GM19397 (cell line): ENCODE data around the gene PAK3.

Experiments
- ATAC-seq: cut with Tn5 transposase; IDR thresholded peaks from one replicate; pipeline ENCODE4 v1.9.1; 2021; ENCODE audit warnings: mild to moderate bottlenecking, moderate library complexity; ENCODE audit not compliant: unreplicated experiment

PAK3 gene

DNA sequence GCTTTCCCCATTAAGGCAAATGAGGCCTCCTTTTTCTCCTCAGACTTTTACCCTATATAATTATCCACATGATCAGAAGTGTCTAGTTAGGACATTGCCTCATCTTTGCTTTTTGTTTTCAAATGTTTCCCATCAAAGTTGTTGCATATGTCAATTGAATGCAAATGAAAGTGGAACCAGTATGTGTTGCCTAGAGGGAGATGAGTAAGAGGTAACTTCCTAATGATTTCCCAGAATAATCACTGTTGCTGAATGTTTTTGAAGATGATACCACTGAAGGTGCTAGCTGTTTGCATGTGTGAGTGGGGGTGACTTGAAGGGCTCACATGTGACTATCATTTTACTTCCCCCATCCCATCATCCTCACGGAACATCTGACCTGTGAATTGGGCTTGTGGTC, 33.9 kb downstream of the PAK3 start:
- no peak for ATAC-seq

DNA sequence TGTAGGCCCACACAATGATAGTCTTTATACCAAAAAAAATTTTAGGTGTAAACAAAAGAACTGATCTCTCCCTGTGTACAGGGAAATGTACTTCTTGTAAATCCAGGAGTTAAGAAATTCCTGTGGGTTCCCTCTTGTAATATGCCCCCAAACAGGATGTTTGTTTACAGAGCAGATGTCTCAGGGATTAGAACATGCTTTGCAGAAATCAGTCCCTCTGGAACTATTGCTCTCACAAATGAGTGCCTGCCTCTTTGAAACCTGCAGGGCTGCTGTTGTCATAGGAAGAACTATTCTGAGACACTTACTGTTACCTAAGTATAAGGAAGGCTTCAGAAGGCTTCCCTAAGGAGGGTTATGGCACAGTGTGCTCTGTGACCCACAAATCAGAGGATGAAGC, 35.6 kb downstream of the PAK3 start:
- no peak for ATAC-seq

DNA sequence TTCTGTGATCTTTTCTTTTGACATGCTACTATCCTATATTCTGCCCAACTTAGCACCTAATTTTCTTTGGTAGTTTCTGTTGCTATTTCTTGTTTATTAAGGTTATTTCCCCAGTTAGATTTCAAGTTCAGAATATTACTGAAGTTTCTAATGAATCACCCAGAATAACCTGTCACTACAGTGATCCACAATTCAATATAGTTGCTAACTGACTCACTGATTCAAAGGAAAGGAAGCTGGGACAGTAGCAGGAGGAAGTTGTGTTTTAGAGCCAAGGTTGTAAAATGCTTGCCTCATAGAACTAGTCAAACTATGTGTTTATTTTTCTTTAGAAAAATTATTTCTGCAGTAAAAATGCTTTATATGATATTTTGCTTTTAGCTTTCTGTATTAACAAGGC, 37.4 kb downstream of the PAK3 start:
- no peak for ATAC-seq

DNA sequence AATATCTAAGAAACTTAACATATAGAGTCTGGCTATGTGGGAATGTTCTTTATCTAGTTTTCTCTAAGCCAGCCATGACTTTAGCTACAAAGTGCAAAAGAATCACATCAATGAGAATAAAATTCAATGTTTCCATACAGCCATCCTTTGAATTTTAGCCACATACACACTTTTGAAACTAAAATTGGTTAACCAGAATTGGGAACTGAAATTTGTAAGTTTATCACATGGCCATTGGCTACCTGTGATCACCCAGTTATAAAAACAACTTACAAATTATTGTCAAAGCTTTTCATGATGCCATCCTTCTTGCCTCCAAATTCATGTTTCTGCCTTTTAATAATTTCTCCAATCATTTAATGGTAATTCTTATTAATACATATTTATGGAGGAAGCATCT, 49.9 kb downstream of the PAK3 start:
- no peak for ATAC-seq

DNA sequence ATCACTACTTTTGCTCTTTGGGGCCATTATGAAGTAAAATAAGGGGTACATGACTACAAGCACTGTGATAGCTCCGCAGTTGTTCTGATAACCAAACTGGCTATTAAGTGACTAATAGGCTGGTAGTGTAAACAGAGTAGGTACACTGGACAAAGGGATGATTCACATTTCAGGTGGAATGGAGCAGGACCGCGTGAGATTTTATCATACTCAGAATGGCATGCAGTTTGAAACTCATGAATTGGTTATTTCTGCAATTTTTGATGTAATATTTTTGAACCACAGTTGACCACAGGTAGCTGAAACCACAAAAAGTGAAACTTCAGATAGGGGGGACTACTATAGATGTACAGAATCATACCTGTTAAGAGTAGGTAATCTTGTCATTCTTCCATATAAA, 55.8 kb downstream of the PAK3 start:
- no peak for ATAC-seq

DNA sequence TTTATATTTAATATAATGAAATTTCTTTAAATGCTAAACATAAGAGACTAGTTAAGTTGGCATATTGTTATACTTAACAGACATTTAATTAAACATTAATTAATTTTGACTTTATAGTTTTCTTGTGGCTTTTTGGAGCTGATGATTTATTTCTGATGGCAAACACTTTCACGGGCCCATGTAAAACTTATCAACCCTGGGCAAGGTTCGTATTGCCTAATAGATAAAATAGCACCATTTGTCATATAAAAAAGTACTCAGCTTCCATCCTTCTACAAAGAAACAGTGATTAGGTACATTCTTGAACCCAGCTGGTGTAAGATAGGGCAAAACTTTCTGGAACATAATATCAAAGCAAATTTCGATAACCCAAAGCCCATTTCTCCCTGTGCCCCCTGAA, 63.2 kb downstream of the PAK3 start:
- no peak for ATAC-seq

DNA sequence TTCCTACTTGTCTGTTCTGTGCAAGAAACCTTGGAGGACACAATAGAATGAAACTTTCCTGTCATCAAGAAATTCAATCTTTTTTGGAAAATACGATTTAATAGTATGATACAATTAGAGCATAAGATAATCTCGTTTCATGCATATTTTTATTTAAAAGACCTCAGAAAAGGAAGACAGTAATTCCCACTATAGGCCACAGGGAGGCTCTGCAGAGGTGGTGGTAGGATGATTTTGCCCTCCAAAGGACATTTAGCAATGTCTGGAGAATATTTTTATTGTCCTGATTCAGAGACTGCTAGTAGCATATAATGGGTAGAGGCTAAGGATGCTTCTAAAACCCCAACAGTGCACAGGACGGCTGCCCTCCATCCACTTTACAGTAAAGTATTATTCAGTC, 68.7 kb downstream of the PAK3 start:
- ATAC-seq: no peak

DNA sequence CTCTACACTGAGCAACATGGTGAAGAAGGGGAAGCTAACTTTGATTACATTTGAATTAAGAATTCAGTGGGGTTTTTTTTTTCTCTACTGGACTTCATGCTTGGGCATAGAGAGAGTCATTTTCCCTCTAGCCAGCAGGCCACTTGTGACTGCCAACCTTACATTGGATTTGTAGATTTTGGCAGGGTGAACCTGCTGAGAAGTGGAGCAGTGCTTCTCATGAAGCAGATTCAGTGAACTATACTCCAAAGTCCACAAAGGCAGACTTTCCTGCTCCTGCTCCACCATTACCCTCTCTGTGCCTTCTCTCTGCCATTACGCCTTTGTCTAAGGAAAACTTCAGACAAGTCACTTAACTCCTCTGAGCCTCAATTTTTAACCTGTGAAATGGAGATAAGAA, 69.9 kb downstream of the PAK3 start:
- ATAC-seq: no peak

DNA sequence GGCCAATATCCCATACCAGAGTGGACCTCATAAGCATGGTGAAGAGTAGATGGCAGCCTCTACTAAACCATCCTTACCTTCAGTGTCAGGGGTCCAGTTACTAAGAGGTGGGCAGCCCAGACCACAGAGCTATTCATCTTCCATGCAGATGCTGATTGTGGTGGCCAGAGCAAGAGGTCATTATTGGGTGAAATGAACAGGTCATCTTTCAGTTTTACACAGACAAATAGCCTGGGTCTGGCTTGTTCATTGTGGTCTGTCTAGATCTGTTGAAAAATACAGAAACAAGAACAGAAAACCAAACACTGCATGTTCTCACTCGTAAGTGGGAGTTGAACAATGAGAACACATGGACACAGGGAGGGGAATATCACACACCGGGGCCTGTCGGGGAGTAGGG, 71.3 kb downstream of the PAK3 start:
- ATAC-seq: no peak

DNA sequence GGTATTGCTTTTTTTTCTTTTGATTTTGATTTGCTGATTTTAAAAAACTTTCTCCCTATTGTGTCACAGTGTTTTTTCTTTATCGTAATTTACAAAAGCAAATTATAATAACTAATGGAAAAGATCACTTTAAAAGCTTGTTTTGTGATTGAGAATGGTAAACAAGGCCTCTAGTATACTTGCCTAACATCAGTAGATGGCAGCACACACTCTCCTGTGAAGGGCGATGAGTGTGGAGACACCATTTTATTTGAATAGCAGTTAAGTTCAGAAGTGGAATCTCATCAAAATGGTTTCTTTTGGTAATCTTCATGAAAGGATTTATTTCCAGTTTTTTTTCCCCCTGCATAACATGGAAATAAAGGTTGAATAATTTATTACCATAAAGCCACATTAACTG, 72.3 kb downstream of the PAK3 start:
- ATAC-seq: no peak

DNA sequence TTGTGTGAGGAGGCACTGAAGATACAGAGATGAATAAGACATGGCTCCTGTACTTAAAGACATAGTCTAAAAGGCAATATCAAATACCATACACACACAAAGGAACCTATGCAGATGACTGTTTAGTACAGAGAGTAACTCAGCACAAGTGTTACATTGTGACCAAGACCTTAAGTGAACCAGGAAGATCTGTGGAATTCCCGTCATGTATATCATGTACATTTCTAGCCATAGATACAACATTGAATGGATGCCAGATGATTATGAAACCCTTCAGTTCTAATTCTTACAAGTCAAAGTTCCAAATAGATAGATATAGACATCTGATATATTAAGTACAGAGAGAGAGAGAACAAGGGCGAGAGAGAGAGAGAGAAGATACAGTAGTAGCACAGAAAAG, 73.2 kb downstream of the PAK3 start:
- ATAC-seq: no peak

DNA sequence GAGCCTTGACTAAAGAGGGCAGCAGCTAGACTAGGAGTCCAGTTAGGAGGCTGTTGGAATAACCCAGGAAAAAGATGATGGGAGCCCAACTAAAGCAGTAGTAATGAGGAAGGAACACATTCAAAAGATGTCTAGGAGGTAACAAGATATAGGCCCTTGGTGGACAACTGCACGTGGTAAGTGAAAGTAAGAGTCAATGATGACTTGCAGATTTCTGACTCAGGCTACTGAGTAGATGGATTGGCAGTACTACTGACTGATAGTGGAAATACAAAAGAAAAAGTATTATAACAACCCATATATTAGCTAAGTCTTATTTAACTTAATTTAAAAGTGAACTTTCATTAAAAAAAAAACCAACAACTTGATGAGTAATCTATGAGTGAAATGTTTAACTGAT, 74.0 kb downstream of the PAK3 start:
- no peak for ATAC-seq

DNA sequence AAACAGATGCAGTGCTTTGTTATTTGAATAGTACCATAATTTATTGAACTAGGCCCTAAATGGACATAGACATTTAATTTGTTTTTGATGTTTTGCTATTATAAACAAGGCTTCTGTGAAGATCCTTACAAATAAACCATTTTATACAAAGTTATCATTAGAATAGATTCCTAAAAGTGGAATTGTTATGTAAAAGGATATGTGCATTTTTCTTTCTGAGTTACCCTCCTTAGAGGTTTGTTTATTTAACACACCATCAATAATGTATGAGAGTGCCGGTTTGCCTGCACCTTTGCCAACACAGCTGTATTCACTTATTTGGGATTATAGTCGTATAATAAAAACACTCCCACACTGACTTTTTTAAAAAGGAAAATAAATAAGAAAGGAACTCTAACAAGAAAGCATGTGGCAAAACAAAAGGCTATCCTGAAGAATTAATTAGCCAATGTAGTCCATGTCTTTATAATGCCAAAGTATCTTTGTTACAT, 84.8 kb downstream of the PAK3 start:
- ATAC-seq: no peak

DNA sequence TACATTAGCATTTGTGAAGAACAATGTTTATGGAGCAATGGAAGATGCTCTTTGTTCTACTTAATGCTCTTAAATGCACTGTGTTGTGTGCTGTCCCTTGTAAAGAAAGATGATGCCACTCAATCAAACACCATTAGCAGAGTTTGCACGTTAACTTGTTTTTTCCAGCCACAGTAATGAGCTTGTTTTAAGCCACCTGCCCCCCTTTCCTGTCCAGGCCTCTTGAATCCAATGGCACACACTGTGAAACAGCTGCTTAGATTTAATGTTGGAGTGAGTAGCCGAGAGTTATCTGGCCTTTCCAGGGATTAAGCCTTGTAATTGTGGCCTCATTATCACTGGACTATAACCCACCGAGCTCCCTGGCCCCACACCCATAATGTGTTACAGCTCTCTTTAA, 86.0 kb downstream of the PAK3 start:
- no peak for ATAC-seq

DNA sequence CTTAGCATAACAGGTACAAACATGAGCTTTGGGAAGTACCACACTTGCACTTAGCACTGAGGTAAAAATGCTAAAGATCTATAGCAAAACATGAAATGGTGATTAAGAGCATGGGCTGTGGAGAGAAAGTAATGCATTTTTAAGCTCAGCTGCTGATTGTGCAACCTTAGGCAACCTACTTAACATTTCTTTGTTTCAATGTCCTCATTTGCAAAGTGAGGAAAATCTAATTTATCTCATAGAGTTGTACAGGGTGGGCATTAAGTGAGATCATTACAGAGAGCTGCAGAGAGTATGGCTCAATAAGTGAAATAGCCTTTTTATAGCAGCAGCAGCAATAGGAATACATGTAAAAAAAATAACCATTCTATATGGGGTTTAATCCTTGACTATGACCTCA, 87.0 kb downstream of the PAK3 start:
- no peak for ATAC-seq

DNA sequence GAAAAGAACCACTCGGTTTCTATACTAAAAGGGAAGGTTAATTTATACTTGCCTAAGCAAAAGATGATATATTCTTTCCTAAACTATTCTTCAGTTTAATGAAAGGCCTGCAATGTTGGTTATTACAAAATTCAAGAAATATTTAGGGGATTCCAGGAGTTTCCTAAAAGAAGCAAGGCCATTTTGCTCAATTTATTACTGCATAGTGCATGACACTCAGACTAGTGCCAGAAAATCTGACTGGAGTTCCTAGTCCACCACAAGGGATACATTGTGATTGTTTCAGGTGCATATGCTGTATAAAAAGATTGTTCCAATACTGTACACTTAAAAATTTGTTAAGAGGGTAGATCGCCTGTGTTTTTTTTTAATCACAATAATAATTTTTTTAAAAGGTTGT, 95.6 kb downstream of the PAK3 start:
- no peak for ATAC-seq

DNA sequence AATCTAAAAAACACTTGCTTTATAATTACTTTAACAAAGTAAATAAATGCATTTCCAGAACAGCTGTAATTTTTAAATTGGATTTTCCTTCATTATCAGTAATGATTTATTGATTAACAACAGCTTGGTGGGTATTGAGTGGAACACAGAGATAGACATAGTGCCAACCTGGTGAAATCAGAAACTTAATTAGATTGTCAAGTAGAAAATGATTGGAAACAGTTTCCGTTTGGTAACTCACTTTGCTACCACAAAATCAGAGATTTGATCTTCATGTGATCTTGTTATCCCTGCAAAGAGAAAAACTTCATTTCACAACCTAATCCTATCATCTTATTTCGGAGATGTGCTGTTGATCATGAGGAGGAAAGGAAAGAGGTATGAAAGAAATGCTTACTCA, 103.5 kb downstream of the PAK3 start:
- no peak for ATAC-seq

DNA sequence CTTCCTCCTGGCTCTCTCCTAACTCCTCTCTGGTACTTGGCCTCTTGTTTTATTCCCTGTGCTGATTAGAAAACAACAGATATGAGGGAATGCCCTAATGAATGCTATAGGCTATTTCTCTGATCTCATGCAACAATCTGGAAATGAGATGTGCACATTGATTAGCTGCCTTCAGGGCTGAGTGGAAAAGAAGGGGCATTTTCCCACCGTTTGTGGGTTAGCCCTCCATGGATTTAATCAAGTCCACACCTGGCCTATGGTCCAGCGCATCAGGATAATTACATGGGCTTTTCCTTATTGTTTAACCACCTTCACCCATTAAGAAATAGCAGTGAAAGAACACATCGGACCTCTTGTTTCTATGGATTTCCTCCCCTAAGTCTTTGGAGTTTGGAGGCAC, 104.3 kb downstream of the PAK3 start:
- ATAC-seq: no peak

DNA sequence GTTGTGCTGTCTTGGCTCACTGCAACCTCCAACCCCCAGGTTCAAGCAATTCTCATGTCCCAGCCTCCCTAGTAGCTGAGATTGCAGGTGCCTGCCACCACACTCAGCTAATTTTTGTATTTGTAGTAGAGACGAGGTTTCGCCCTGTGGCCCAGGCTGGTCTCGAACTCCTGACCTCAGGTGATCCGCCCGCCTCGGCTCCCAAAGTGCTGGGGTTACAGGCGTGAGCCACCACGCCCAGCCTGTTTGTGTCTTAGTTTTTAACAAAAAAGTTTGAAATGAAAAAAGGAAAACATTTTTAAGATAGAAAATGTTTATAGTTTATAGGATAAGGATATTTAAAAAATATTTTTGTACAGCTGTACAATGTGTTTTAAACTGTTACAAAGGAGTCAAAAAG, 111.9 kb downstream of the PAK3 start:
- ATAC-seq: no peak

DNA sequence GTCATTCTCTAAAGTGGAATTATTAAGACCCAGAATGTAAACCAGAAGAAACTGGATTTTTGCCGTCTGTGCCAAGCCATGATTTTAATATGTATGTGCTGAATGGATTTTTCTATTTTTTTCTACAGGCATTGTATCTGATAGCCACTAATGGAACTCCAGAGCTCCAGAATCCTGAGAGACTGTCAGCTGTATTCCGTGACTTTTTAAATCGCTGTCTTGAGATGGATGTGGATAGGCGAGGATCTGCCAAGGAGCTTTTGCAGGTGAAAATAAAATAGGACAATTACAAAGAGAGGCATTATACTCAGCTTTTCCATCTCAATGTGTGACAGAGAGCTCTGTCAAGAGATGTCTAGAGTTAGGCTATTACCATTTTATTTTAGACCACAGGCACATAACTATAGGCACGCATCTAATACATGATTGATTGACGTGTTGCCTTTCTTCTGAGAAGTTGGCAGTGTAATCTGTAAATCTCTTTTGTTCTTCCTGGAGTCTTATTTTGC, 120.4 kb downstream of the PAK3 start:
- no peak for ATAC-seq

DNA sequence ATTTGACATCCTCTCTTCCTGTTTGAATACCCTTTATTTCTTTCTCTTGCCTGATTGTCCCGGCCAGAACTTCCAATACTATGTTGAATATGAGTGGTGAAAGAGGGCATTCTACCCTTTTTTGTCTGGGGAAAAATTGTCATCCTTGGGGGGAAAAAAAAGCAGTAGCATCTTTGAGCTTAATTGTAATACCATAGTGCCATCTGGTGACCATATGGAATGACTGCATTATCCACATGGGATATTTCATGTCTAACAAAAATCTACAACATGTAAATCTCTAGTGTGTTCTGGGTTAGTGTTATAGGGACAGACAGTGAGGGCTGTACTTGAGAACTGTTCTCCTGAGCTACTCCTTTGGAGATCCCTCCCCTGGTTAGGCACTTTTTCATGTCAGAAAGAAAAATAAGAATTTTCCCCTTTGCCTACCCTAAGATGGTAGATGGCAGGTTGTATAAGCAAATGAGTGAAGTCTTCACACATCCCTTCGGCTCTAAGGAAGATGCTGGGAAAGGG, 148.3 kb downstream of the PAK3 start:
- ATAC-seq: no peak

DNA sequence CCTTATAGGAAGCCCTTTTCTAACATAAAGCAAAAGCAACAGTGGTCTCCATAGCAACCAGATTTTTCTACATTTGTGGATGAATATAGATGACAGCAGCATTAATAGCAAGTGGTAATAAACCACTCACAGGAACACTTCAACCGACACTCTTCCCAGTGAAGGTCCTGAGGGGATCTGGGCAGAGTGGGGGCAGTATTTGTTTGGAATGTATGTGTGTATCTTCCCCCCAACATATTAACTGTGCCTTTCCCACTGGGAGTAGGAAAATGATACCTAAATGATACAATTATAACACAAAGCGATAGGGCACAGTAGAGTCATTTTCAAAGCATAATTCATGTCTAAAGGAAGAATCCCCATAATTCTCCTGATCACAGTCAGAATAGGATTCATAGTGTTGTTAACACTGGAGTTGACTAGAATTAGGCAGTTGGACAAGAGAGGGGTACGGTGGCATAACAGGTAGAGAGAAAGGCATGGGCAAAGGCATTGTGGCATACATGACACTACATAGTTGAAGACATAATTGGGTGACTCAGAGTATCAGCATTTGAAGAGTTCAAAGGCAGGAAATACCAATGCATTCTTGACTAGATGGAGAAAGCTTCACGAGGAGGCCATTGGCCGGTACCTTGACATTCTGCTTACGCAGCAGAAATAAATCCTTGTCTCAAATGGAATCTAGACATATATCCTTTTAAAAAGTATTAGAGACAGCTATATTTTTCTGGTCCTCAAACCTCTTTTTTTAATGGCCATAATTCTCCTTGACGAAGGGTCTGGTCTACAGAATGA, 159.1 kb downstream of the PAK3 start:
- no peak for ATAC-seq

DNA sequence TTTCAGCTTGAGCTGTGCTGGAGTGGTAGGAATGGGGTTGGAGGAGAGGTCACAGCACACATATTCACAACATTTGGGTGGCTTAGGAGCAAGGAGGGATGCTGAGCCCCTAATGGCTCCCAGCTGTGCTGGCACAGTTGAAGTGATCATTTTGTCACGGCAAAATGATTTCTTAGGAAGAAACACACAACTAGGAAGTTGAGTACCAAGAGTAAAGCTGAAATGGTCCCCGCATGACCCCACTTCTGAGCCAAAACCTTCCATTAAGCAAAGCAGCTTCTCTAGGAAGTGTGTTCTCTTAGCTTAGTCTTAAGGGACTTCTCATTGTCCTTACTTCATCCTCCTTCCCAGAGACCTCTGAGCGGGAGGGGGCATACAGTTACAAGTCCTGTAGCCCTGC, 161.7 kb downstream of the PAK3 start:
- no peak for ATAC-seq
